Colonic mucosa (tissue), 4 donors: ENCODE measurements around the gene SPON1. TPM values are rescaled to one million over a fixed set of nuclear protein-coding genes. Genes with fewer than 3 reads are reported as not detected.

Source experiments
- DNase-seq: peaks from one replicate; pipeline ENCODE4 v3.0.0-alpha.2; 2020
- H3K27ac ChIP-seq: fragments of 200-600 bp; one replicate; pipeline ENCODE4 v1.8.0; 2021
- H3K27me3 ChIP-seq: fragments of 200-600 bp; one replicate; pipeline ENCODE4 v1.8.0; 2021
- H3K36me3 ChIP-seq: fragments of 200-600 bp; one replicate; pipeline ENCODE4 v1.8.0; 2021
- H3K4me1 ChIP-seq: fragments of 200-600 bp; one replicate; pipeline ENCODE4 v1.8.0; 2021; ENCODE audit warnings: mild to moderate bottlenecking
- H3K4me3 ChIP-seq: fragments of 200-600 bp; one replicate; pipeline ENCODE4 v1.8.0; 2021
- H3K9ac ChIP-seq, 2 donors: one replicate each; pipeline ENCODE4 v1.7.0; 2013; ENCODE audit warnings: control low read depth in 2 of 2, low read depth in 2 of 2, low read length in 2 of 2
- H3K9me3 ChIP-seq: fragments of 200-600 bp; one replicate; pipeline ENCODE4 v1.8.0; 2021
- intact Hi-C: fragments of 100-400 bp; cut with DNase I; formaldehyde crosslinking; loops from one replicate; pipeline ENCODE4 v1.14.1; 2022
- total RNA-seq, 2 donors: library from RNA; stranded (reverse); fragmentation: NEBNext Ultra II Directional in 1 of 2; extraction: Animal tissue kit (Norgen Biotek cat#: 25700) in 1 of 2; gene quantifications; one replicate each; pipeline ENCODE4 v1.2.1, GENCODE V29; 2021
- TF ChIP-seq, protein P1 (sequence below): fragments of 200-600 bp; IDR thresholded peaks from one replicate; pipeline ENCODE4 v1.8.0; 2022; ENCODE audit warnings: antibody characterized with exemption, mild to moderate bottlenecking
- donor health status: healthy.
- donor health status: DM: no; HTN: no; CAD: no.
- donor health status: DM: no; HTN: no; CAD: no.

The SPON1 gene
- total RNA-seq, 2 donors from 2014 or later: 91.4 to 93.9 TPM

DNA sequence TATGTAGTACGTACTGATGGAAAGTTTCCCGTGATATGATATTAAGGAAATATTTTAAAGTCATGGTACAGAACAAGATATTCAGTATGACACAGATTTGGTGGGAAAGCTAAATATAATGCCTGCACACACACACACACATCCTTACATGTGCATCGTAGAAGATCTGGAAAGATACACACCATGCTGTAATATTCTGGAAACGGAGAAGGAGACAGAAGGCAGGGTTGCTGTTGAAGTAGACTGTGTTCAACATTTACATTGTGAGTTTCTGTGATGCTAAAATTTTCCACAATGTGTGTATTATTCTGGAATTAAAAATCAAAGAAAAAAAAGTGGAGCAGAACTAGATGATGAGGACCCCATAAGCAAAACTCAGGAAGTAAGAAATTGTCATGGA, 278.4 kb downstream of the SPON1 start:
- intact Hi-C loops: no loop called here
- H3K36me3 ChIP-seq: no peaks in the 10 kb centered on the region
- no peaks in the 10 kb centered on the region for H3K4me1 ChIP-seq
- no peak overlapping the region for H3K27ac ChIP-seq
- H3K4me3 ChIP-seq: no peak overlapping the region
- no peak overlapping the region for H3K9ac ChIP-seq
- no peaks in the 10 kb centered on the region for H3K9me3 ChIP-seq
- H3K27me3 ChIP-seq: no peaks in the 10 kb centered on the region
- DNase-seq: no peak
- TF ChIP-seq, protein P1, sequence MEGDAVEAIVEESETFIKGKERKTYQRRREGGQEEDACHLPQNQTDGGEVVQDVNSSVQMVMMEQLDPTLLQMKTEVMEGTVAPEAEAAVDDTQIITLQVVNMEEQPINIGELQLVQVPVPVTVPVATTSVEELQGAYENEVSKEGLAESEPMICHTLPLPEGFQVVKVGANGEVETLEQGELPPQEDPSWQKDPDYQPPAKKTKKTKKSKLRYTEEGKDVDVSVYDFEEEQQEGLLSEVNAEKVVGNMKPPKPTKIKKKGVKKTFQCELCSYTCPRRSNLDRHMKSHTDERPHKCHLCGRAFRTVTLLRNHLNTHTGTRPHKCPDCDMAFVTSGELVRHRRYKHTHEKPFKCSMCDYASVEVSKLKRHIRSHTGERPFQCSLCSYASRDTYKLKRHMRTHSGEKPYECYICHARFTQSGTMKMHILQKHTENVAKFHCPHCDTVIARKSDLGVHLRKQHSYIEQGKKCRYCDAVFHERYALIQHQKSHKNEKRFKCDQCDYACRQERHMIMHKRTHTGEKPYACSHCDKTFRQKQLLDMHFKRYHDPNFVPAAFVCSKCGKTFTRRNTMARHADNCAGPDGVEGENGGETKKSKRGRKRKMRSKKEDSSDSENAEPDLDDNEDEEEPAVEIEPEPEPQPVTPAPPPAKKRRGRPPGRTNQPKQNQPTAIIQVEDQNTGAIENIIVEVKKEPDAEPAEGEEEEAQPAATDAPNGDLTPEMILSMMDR: no peak

DNA sequence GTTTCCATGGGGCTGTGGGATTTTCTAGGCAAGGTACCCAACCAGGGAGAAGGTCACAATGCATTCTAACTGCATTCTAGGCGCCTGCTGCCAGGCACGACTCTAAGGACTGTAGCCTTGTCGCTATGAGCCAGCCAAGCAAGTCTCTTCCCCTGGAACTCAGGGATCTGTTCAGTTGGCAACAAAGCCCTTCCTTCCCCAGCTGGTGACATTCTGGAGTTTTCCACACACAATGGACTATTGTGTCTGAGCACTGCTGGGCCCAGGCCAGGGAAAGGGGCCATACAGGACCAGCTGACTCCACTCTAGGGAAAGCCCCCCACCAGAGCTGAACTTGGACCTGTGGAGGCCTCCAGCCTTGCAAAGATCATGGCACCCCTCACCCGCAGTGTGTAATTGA, 279.7 kb downstream of the SPON1 start:
- no peak for DNase-seq
- H3K27me3 ChIP-seq: no peaks in the 10 kb centered on the region
- intact Hi-C loops: no loop called here
- TF ChIP-seq, protein P1: no peak
- H3K4me3 ChIP-seq: no peak overlapping the region
- H3K4me1 ChIP-seq: no peaks in the 10 kb centered on the region
- H3K9me3 ChIP-seq: no peaks in the 10 kb centered on the region
- no peaks in the 10 kb centered on the region for H3K36me3 ChIP-seq
- no peak overlapping the region for H3K27ac ChIP-seq
- no peak overlapping the region for H3K9ac ChIP-seq

DNA sequence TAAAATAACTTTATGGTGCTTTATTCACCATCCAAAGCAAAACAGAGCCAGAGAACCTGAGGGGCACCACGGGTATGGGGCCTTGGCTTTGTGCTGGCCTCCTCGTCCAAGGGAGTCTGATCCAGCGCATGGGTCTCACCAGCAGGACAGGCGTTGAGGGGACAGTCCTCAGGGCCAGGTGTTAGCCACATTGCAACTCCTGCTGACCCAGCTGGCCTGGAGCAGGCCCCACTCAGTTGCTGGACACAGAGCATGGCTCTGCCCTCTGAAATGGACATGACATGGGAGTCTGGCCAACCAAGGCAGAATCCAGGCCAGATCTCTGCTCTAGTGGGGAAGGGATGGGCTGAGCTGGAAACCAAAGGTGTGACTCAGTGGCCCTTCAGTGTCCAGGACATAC, 280.2 kb downstream of the SPON1 start:
- TF ChIP-seq, protein P1: no peak
- H3K36me3 ChIP-seq: no peaks in the 10 kb centered on the region
- H3K9me3 ChIP-seq: no peaks in the 10 kb centered on the region
- H3K4me3 ChIP-seq: no peak overlapping the region
- no peak overlapping the region for H3K27ac ChIP-seq
- no peak for DNase-seq
- intact Hi-C loops: no loop called here
- H3K4me1 ChIP-seq: no peaks in the 10 kb centered on the region
- H3K27me3 ChIP-seq: no peaks in the 10 kb centered on the region
- no peak overlapping the region for H3K9ac ChIP-seq

DNA sequence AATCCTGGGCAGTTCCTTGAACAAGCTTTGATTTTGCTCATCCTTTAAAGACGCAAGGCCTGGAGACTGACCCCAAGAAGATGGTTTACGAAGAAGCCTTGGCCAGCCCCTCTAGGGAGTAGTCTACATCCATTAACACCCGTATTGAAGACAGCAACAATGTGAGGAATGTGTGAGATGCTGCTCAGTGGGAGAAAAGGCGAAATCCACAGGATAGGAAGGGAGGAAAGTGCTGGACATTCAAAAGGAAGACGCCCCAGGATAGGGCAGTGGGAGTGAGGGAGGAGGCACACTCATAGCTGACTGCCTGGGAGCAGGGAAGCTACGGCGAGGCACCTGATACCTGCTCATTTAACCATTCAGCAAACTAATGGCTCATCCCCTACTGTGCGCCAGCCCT, 282.4 kb downstream of the SPON1 start:
- intact Hi-C loops: loop anchor here (5.0 kb wide), 1 partner anchor 473 kb away; no protein-coding TSS in a partner anchor
- no peak for DNase-seq
- H3K4me1 ChIP-seq: no peaks in the 10 kb centered on the region
- no peak overlapping the region for H3K9ac ChIP-seq
- TF ChIP-seq, protein P1: no peak
- no peaks in the 10 kb centered on the region for H3K9me3 ChIP-seq
- H3K27me3 ChIP-seq: no peaks in the 10 kb centered on the region
- H3K4me3 ChIP-seq: no peak overlapping the region
- H3K36me3 ChIP-seq: no peaks in the 10 kb centered on the region
- no peak overlapping the region for H3K27ac ChIP-seq

DNA sequence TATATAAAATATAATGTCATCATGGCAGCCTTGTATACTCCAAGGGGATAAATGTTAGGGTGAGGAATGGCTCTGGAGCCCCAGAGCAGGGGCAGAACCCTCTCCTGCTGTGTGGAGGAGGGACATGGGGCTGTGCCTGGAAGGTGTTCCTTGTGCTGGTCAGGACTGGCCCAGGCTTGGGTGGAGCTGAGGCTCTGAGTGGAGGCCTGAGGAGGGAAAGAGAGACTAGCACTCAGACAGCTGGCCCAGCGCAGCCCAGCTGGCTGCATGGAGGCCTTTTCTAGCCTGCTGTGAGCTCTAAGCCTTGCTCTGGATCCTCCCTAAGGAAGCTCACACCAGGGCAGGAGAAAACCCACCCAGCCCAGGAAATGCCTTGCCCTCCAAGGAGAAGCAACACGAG, 282.9 kb downstream of the SPON1 start:
- H3K4me1 ChIP-seq: no peaks in the 10 kb centered on the region
- TF ChIP-seq, protein P1: no peak
- H3K9ac ChIP-seq: no peak overlapping the region
- intact Hi-C loops: loop anchor here (5.0 kb wide), 1 partner anchor 473 kb away; no protein-coding TSS in a partner anchor
- H3K27me3 ChIP-seq: no peaks in the 10 kb centered on the region
- no peak overlapping the region for H3K27ac ChIP-seq
- no peaks in the 10 kb centered on the region for H3K9me3 ChIP-seq
- H3K4me3 ChIP-seq: no peak overlapping the region
- no peak for DNase-seq
- H3K36me3 ChIP-seq: no peaks in the 10 kb centered on the region

DNA sequence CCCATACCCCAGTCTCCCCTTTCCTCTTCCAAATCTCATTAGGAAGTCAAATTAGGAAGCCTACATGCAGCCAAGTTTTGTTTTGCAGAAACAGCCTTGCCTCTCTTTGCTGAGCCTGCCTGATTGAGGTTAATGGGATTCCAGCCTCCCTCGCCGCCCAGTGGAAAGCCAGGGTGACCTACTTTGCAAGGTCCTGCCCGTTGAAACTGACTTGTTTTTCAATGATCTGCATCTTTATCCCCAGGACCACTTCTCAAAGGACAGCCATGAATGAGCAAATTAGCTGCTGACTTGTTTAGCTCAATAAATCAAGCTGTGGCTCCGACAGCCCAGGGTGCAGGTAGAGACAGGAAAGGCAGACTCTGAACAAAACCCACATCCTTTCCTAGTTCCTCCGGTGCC, 286.1 kb downstream of the SPON1 start:
- intact Hi-C loops: loop anchor here (2.0 to 5.0 kb wide), 2 partner anchors 292 to 476 kb away; no protein-coding TSS in a partner anchor
- Histone ChIP-seq H3K9ac (no peak overlapping the region), H3K4me3 (no peak overlapping the region), H3K4me1 (no peaks in the 10 kb centered on the region), H3K36me3 (no peaks in the 10 kb centered on the region), H3K27me3 (no peaks in the 10 kb centered on the region), H3K27ac (no peak overlapping the region), H3K9me3 (no peaks in the 10 kb centered on the region)
- DNase-seq: no peak
- TF ChIP-seq, protein P1: no peak
